HEK293 (cell line): ENCODE data around the gene ANKFN1.

Source experiments
- CTCF ChIA-PET: fragments of 350-600 bp; formaldehyde crosslinking; extraction: SDS; loops from one replicate; lab custom pipeline; 2021; ENCODE audit warnings: antibody characterized with exemption; lab: Yijun Ruan, JAX
- POLR2A ChIA-PET: fragments of 300-600 bp; formaldehyde crosslinking; extraction: SDS; loops from one replicate; lab custom pipeline; 2020; ENCODE audit warnings: antibody characterized with exemption, inconsistent platforms; lab: Yijun Ruan, JAX
- H3K27ac ChIP-seq: fragments of 200-500 bp; sonication (Bioruptor generic); 2 replicates; pipeline ENCODE4 v1.5.1; 2014; ENCODE audit warnings: low read depth, low read length, control low read depth, inconsistent platforms; ENCODE audit errors: extremely low read depth
- H3K36me3 ChIP-seq, 2 experiments: fragments of 200-500 bp in 1 of 2; sonication (Bioruptor generic) in 1 of 2; 1 replicate in 1 of 2; 2 replicates in 1 of 2; pipeline ENCODE4 v1.5.1; 2014 to 2017; ENCODE audit warnings: inconsistent platforms in 2 of 2, low read length in 2 of 2; ENCODE audit not compliant: control insufficient read depth in 2 of 2, insufficient read depth in 1 of 2
- H3K4me1 ChIP-seq: fragments of 200-500 bp; sonication (Bioruptor generic); 2 replicates; pipeline ENCODE4 v1.5.1; 2014; ENCODE audit warnings: mild to moderate bottlenecking, low read length, inconsistent platforms; ENCODE audit not compliant: control insufficient read depth, insufficient read depth
- H3K4me3 ChIP-seq: 2 replicates; pipeline ENCODE4 v1.5.1; 2011; ENCODE audit warnings: low read depth, mild to moderate bottlenecking, control low read depth, low read length, moderate library complexity
- H3K9me3 ChIP-seq: fragments of 200-500 bp; sonication (Bioruptor generic); 2 replicates; pipeline ENCODE4 v1.5.1; 2014; ENCODE audit warnings: low read depth, low read length, inconsistent platforms; ENCODE audit not compliant: control insufficient read depth, insufficient read depth
- CTCF ChIP-seq: fragments of 450-650 bp; formaldehyde crosslinking; IDR thresholded peaks from 2 replicates; pipeline ENCODE4 v1.5.1; 2016; ENCODE audit warnings: missing biosample characterization, missing genetic modification characterization
- REPIN1 ChIP-seq: fragments of 450-650 bp; formaldehyde crosslinking; IDR thresholded peaks from 2 replicates; pipeline ENCODE4 v1.5.1; 2017; ENCODE audit warnings: missing biosample characterization, missing genetic modification characterization, low read depth
- SCRT2 ChIP-seq: fragments of 450-650 bp; formaldehyde crosslinking; IDR thresholded peaks from 2 replicates; pipeline ENCODE4 v1.5.1; 2016; ENCODE audit warnings: missing biosample characterization, missing genetic modification characterization
- ZBTB11 ChIP-seq: fragments of 450-650 bp; formaldehyde crosslinking; conservative IDR thresholded peaks from 2 replicates; pipeline ENCODE4 v1.5.1; 2016; ENCODE audit warnings: low read depth, missing biosample characterization, missing genetic modification characterization
- ZBTB48 ChIP-seq: fragments of 450-650 bp; formaldehyde crosslinking; IDR thresholded peaks from 2 replicates; pipeline ENCODE4 v1.5.1; 2016; ENCODE audit warnings: missing biosample characterization, missing genetic modification characterization
- ZNF169 ChIP-seq: fragments of 450-650 bp; formaldehyde crosslinking; IDR thresholded peaks from 2 replicates; pipeline ENCODE4 v1.5.1; 2016; ENCODE audit warnings: missing biosample characterization, missing genetic modification characterization
- ZNF19 ChIP-seq: fragments of 450-650 bp; formaldehyde crosslinking; IDR thresholded peaks from 2 replicates; pipeline ENCODE4; 2016; ENCODE audit warnings: missing biosample characterization, missing genetic modification characterization, low read depth
- ZNF280D ChIP-seq: fragments of 450-650 bp; formaldehyde crosslinking; IDR thresholded peaks from 2 replicates; pipeline ENCODE4 v1.5.1; 2016; ENCODE audit warnings: missing biosample characterization, missing genetic modification characterization
- ZNF48 ChIP-seq: fragments of 450-650 bp; formaldehyde crosslinking; IDR thresholded peaks from 2 replicates; pipeline ENCODE4 v1.5.1; 2016; ENCODE audit warnings: missing biosample characterization, missing genetic modification characterization
- ZNF501 ChIP-seq: fragments of 450-650 bp; formaldehyde crosslinking; IDR thresholded peaks from 2 replicates; pipeline ENCODE4 v1.5.1; 2016; ENCODE audit warnings: missing biosample characterization, missing genetic modification characterization
- ZNF518A ChIP-seq: fragments of 450-650 bp; formaldehyde crosslinking; conservative IDR thresholded peaks from 2 replicates; pipeline ENCODE4 v1.5.1; 2016; ENCODE audit warnings: low read depth, missing biosample characterization, missing genetic modification characterization
- ZNF621 ChIP-seq: fragments of 450-650 bp; formaldehyde crosslinking; IDR thresholded peaks from 2 replicates; pipeline ENCODE4 v1.5.1; 2017; ENCODE audit warnings: missing biosample characterization, missing genetic modification characterization
- ZNF785 ChIP-seq: fragments of 450-650 bp; formaldehyde crosslinking; IDR thresholded peaks from 2 replicates; pipeline ENCODE4 v1.5.1; 2016; ENCODE audit warnings: missing biosample characterization, missing genetic modification characterization
- ZSCAN23 ChIP-seq: fragments of 450-650 bp; formaldehyde crosslinking; IDR thresholded peaks from 2 replicates; pipeline ENCODE4 v1.5.1; 2016; ENCODE audit warnings: missing biosample characterization, missing genetic modification characterization

The ANKFN1 gene

GRCh38 chr17:56119936-56120335 is 33.3 kb upstream of the ANKFN1 start:
- ChIA-PET POLR2A (no interaction called here), CTCF (no interaction called here)
- no peak overlapping the region for H3K27ac ChIP-seq
- no peaks in the 10 kb centered on the region for H3K9me3 ChIP-seq
- H3K4me3 ChIP-seq, result no peak overlapping the region
- TF ChIP-seq REPIN1 (no peak), ZNF518A (no peak), SCRT2 (tag by site-specific recombination) (no peak), ZNF48 (no peak), ZNF169 (tag by site-specific recombination) (no peak), ZNF501 (tag by site-specific recombination) (no peak), ZNF785 (no peak), ZNF280D (no peak), ZBTB48 (no peak)
- no peaks in the 10 kb centered on the region for H3K4me1 ChIP-seq
- no peaks in the 10 kb centered on the region for H3K36me3 ChIP-seq

- ChIA-PET POLR2A (no interaction called here), CTCF (interaction anchor here (0.6 to 1.0 kb wide), 8 partner anchors 9 to 702 kb away, joined by 3 to 6 read pairs (median 3); no protein-coding TSS in a partner anchor)
- H3K27ac ChIP-seq, result no peak overlapping the region
- no peaks in the 10 kb centered on the region for H3K36me3 ChIP-seq
- H3K4me1 ChIP-seq, result no peaks in the 10 kb centered on the region
- no peak for TF ChIP-seq ZSCAN23 (tag by site-specific recombination)
- no peak for TF ChIP-seq ZBTB11 (tag by site-specific recombination)
- TF ChIP-seq CTCF (tag by site-specific recombination), result no peak
- TF ChIP-seq ZNF19 (tag by site-specific recombination), result no peak
- no peak for TF ChIP-seq ZNF621
- no peaks in the 10 kb centered on the region for H3K9me3 ChIP-seq
- H3K4me3 ChIP-seq, result no peak overlapping the region
These were observed 31.9 kb upstream of the ANKFN1 start for GRCh38 chr17:56121191-56122051.
